HG03469 (cell line): ENCODE measurements around the gene ADAM17.
"Not testable (repeated sequence)": the region's sequence is repeated elsewhere in the genome, so short reads cannot be mapped to it uniquely, and the experiment has no call there.

Experiments
- ATAC-seq: cut with Tn5 transposase; IDR thresholded peaks from one replicate; pipeline ENCODE4 v1.9.1; 2021; ENCODE audit warnings: mild to moderate bottlenecking, moderate library complexity, moderate number of reproducible peaks; ENCODE audit not compliant: unreplicated experiment

Gene ADAM17

GRCh38 chr2:9570182-9571060 lies 14.8 kb upstream of the ADAM17 start:
- no peak for ATAC-seq

DNA sequence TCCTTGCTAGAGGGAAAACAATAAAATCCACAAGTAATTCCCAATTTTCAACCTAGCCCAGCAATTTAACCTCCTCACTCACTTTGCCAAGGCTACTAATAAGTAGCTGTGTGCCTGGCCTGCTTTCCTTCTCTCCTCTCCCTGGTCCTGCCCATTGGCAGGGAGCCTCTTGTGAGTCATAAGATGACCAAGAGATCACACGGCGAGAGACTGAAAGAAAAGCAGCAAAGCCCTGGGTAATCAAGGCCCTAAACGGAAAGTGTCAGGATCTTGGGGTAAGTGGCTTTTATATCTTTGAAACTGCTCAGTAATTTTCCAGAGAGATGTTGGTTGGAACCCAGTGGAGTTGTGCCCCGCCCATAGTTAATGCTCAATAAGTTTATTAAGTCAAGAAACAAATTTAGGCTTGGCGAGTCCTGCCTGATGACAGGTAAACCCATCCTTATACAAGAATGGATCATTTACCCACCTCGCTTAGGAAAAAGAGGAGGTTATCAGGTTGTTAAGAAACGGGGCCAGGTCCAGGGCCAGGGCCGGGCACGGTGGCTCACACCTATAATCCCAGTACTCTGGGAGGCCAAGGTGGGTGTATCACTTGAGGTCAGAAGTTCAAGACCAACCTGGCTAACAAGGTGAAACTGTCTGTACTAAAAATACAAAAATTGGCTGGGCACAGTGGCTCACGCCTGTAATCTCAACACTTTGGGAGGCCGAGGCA lies 10.0 kb upstream of the ADAM17 start:
- ATAC-seq = no peak

DNA sequence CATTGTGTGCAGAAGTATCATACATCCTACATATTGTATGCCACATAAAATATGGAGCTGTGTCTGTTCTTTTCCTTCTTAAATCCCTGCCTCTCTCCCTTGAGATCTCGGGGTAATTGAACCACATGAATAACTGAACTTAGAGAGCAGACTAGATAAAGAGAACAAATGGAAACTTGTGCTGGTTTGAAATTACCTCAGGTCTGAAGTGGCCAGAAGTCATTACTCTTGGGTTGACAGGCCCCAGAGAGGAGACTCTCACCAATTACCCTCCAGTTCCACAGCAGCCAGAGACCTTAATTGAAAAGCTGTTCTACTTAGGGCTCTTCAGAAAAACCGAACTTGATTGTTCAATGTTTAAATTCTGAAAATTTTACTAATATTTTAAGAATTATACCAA lies 5.0 kb upstream of the ADAM17 start:
- ATAC-seq = no peak

- no peak for ATAC-seq
Observed at GRCh38 chr2:9558948-9559381, 3.3 kb upstream of the ADAM17 start.

DNA sequence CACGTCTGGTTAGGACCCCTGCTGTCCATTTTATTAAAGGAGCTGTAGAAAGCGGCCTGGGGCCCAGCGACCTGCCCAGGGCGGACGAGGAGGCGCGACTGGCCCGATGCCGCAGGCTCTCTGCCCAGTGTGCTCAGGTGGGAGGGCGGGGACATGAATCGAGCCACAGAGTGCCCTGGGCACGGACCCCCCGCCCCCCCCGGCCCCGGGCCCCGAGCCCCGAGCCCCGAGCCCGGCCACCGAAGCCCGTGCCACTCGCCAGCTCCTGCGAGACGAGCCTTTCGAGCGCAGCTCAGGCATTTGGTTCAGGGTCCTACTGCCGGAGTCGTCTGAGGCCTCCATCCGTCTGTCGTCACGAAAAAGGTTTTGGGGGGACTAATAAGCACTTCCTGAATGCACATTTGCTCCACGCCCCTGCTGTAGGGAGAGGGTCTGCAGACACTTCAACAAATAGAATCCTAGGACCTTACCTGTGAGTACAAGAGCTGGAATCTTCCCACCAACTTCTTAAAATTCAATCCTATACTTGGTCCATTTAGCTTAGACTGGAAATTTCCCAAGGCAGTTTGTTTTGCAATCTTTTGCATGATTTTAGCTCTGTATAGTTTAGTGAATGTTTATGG lies 602 bp upstream of the ADAM17 start:
- ATAC-seq = peak; percentile 10

DNA sequence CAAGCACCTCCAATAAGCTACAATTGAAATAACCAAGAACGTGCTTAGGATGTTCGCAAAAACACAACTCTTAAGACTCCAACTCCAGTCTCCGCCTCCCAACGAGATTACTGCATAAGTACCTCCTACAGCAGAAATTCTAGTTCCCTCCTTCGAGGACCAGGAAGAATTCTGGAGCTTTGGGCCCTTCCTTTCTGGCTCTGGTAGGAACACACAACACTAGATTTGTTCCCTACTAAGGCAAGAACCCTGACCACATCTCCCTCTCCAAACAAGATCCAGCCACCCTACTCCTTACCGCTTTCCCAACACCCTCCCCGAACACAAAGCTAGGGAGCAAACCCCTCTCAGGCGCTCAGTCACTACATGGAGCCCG lies 721 bp downstream of the ADAM17 start:
- no peak for ATAC-seq

- no peak for ATAC-seq
Observed at GRCh38 chr2:9552219-9553178, 3.1 kb downstream of the ADAM17 start.

GRCh38 chr2:9550859-9551391 lies 4.7 kb downstream of the ADAM17 start:
- not testable (repeated sequence) for ATAC-seq

DNA sequence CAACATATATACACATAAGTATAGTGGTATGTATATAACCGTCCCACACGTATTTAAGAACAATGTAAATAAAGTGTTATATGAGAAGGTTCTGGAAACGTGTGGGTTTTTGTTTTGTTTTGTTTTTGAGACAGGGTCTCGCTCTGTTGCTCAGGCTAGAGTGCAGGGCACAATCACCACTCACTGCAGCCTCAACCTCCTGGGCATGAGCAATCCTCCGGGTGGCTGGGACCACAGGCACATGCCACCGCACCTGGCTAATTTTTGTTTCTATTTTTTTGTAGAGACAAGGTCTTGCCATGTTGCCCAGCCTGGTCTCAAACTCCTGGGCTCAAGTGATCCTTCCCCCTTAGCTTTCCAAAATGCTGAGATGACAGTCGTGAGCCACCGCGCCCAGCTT lies 6.2 kb downstream of the ADAM17 start:
- no peak for ATAC-seq

DNA sequence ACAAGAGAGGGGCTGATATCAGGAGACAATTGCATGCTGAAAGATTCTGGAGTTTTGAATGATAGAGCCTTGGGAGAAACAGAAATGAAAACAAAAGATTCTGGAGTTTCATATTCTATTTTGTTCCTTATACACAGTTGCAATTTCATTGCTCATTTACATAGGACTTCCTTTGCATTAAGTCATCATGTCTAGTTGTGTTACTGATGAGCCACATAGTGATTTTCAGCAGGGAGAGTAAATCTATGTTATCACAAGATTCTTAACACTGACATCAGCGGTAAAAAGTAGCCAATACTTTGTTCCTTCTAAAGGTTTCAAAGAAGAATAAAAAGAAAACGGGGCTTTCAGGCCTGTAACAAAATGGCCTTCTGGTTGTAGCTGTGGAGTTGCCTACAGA lies 7.1 kb downstream of the ADAM17 start:
- peak; percentile 42 for ATAC-seq

GRCh38 chr2:9547262-9547991 lies 8.2 kb downstream of the ADAM17 start:
- no peak for ATAC-seq

GRCh38 chr2:9545502-9545901 lies 10.1 kb downstream of the ADAM17 start:
- ATAC-seq = no peak

- no peak for ATAC-seq
Observed at GRCh38 chr2:9543557-9543956, 12.1 kb downstream of the ADAM17 start.

- ATAC-seq = no peak
Observed at GRCh38 chr2:9539531-9539930, 16.1 kb downstream of the ADAM17 start.

- no peak for ATAC-seq
Observed at GRCh38 chr2:9538000-9538507, 17.6 kb downstream of the ADAM17 start.

- ATAC-seq = no peak
Observed at GRCh38 chr2:9536504-9536903, 19.1 kb downstream of the ADAM17 start.

- no peak for ATAC-seq
Observed at GRCh38 chr2:9535177-9535576, 20.5 kb downstream of the ADAM17 start.

DNA sequence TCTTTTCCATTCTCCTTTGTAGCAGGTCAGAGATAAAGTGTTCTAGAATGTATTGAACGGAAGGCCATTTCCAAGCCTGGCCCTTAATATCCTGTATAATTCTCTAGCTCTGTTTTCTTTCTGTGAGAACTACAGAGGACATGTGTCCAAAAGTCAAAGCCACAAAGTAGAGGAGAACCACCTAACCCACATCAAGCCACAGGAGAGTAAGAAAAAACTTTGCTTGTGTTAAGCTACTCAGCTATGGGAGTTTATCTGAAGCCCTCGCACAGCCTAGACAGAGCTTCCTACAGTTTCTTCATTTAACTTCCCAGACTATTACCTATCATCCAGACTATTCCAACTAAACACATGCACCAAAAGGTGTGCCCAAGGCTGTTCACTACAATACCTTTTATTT lies 22.0 kb downstream of the ADAM17 start:
- no peak for ATAC-seq

DNA sequence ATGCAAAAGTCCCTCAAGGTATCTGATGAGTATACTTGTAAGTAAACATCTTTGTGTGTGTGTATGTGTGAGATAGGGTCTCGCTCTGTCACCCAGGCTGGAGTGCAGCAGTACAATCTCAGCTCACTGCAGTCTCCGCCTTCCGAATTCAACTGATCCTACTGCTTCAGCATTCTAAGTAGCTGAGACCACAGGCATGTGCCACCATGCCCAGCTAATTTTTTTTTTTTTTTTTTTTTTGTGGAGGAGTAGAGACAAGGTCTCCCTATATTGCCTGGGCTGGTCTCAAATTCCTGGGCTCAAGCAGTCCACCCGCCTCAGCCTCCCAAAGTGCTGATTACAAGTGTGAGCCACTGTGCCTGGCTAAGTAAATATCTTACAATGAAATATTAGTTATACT lies 23.2 kb downstream of the ADAM17 start:
- ATAC-seq = no peak
